Neuronal stem cell (in vitro differentiated cells): ENCODE measurements around the gene PTPRM.
A peak's percentile ranks its signal among the peaks of the same experiment; 100 is the strongest.

ENCODE experiments used
- DNase-seq: peaks from one replicate; pipeline ENCODE4 v3.0.0-alpha.2; 2013; ENCODE audit warnings: low spot score
- H2AFZ ChIP-seq: one replicate; pipeline ENCODE4 v1.6.1; 2013; ENCODE audit warnings: mild to moderate bottlenecking, low read length, inconsistent platforms
- H2AK5ac ChIP-seq: 2 replicates; pipeline ENCODE4 v1.6.1; 2013; ENCODE audit warnings: low read depth, mild to moderate bottlenecking, inconsistent platforms, low read length, moderate library complexity, mixed read lengths
- H2BK120ac ChIP-seq: 2 replicates; pipeline ENCODE4 v1.6.1; 2013; ENCODE audit warnings: low read depth, mild to moderate bottlenecking, inconsistent platforms, low read length, moderate library complexity, mixed read lengths
- H2BK12ac ChIP-seq: one replicate; pipeline ENCODE4 v1.6.1; 2013; ENCODE audit warnings: low read length, inconsistent platforms
- H2BK15ac ChIP-seq: 2 replicates; pipeline ENCODE4 v1.6.1; 2013; ENCODE audit warnings: mild to moderate bottlenecking, low read length, inconsistent platforms, mixed read lengths
- H2BK5ac ChIP-seq: one replicate; pipeline ENCODE4 v1.6.1; 2013; ENCODE audit warnings: inconsistent platforms, mild to moderate bottlenecking, low read length, moderate library complexity
- H3K14ac ChIP-seq: one replicate; pipeline ENCODE4 v1.6.1; 2013; ENCODE audit warnings: low read length, inconsistent platforms
- H3K18ac ChIP-seq: 2 replicates; pipeline ENCODE4 v1.6.1; 2013; ENCODE audit warnings: low read length, inconsistent platforms
- H3K23ac ChIP-seq: 2 replicates; pipeline ENCODE4 v1.6.1; 2013; ENCODE audit warnings: low read depth, mild to moderate bottlenecking, mixed read lengths, low read length, inconsistent platforms; ENCODE audit not compliant: poor library complexity
- H3K27ac ChIP-seq: replicated peaks from 3 replicates; pipeline ENCODE4 v1.5.1; 2013; ENCODE audit warnings: low read length, inconsistent platforms
- H3K27me3 ChIP-seq, 3 experiments: 2 replicates each; pipeline ENCODE4 v1.6.1; 2013; ENCODE audit warnings: low read length in 3 of 3, mild to moderate bottlenecking in 2 of 3, inconsistent platforms in 1 of 3, low read depth in 1 of 3, mixed read lengths in 1 of 3, moderate library complexity in 1 of 3; ENCODE audit not compliant: control insufficient read depth in 3 of 3, insufficient read depth in 3 of 3
- H3K36me3 ChIP-seq, 2 donors: replicated peaks in 1 of 2; 2 replicates each; pipeline ENCODE4 v1.6.1; 2013; ENCODE audit warnings: low read length in 2 of 2; ENCODE audit not compliant: control insufficient read depth in 2 of 2, insufficient read depth in 2 of 2
- H3K4ac ChIP-seq: 2 replicates; pipeline ENCODE4 v1.6.1; 2013; ENCODE audit warnings: inconsistent platforms, mild to moderate bottlenecking, low read length, moderate library complexity
- H3K4me1 ChIP-seq, 2 donors: 1 replicate in 1 of 2; 2 replicates in 1 of 2; pipeline ENCODE4 v1.6.1; 2013; ENCODE audit warnings: low read length in 2 of 2, low read depth in 1 of 2; ENCODE audit not compliant: control insufficient read depth in 2 of 2, insufficient read depth in 1 of 2
- H3K4me2 ChIP-seq: one replicate; pipeline ENCODE4 v1.6.1; 2013; ENCODE audit warnings: mild to moderate bottlenecking, low read length, inconsistent platforms; ENCODE audit not compliant: insufficient read depth, poor library complexity, severe bottlenecking
- H3K4me3 ChIP-seq, 2 donors: 2 replicates each; pipeline ENCODE4 v1.5.1; 2013; ENCODE audit warnings: low read length in 2 of 2, mild to moderate bottlenecking in 2 of 2, inconsistent platforms in 1 of 2, moderate library complexity in 1 of 2
- H3K79me1 ChIP-seq: one replicate; pipeline ENCODE4 v1.6.1; 2013; ENCODE audit warnings: low read depth, mild to moderate bottlenecking, inconsistent platforms, low read length, moderate library complexity
- H3K9ac ChIP-seq: one replicate; pipeline ENCODE4 v1.6.1; 2013; ENCODE audit warnings: mild to moderate bottlenecking, low read depth, low read length, inconsistent platforms; ENCODE audit not compliant: poor library complexity
- H3K9me3 ChIP-seq, 2 donors: replicated peaks in 1 of 2; 2 replicates each; pipeline versions ENCODE3 to v1.6.1; 2013; ENCODE audit warnings: low read length in 2 of 2, mild to moderate bottlenecking in 2 of 2, inconsistent platforms in 1 of 2, low read depth in 1 of 2, mixed read lengths in 1 of 2, moderate library complexity in 1 of 2; ENCODE audit not compliant: control insufficient read depth in 2 of 2, insufficient read depth in 1 of 2
- H4K8ac ChIP-seq: one replicate; pipeline ENCODE4 v1.6.1; 2013; ENCODE audit warnings: low read depth, mild to moderate bottlenecking, inconsistent platforms, low read length, moderate library complexity
- H4K91ac ChIP-seq: one replicate; pipeline ENCODE4 v1.6.1; 2013; ENCODE audit warnings: low read length, low read depth, mild to moderate bottlenecking, inconsistent platforms; ENCODE audit not compliant: poor library complexity
- WGBS, 2 donors: extraction: QIAGEN DNeasy Blood & Tissue Kit; methylation state at CpG; one replicate each; pipeline ENCODE4 v1.1.7; 2013; ENCODE audit warnings: missing lambda C conversion rate in 2 of 2, mixed read lengths in 1 of 2; ENCODE audit not compliant: insufficient read length in 2 of 2, insufficient replicate concordance in 1 of 2; ENCODE audit errors: extremely low coverage in 2 of 2; 5-methylcytosine and 5-hydroxymethylcytosine counted together

The PTPRM gene

GRCh38 chr18:7618891-7619442, 51.9 kb downstream of the PTPRM start:
- Histone ChIP-seq H3K79me1 (no peaks in the 10 kb centered on the region), H2AFZ (no peak overlapping the region), H3K27ac (peak overlapping the region; percentile 33), H3K36me3 (no peaks in the 10 kb centered on the region), H3K9ac (no peak overlapping the region), H3K14ac (no peak overlapping the region), H3K9me3 (peaks cover 0 to 3% of the 10 kb centered on the region in 2 donors), H3K4me3 (no peak overlapping the region), H2AK5ac (no peak overlapping the region), H4K8ac (no peak overlapping the region), H2BK15ac (no peak overlapping the region), H2BK5ac (no peak overlapping the region), H3K4ac (no peak overlapping the region), H2BK120ac (no peak overlapping the region), H3K23ac (no peak overlapping the region), H3K18ac (no peak overlapping the region), H4K91ac (no peak overlapping the region), H3K4me1 (peaks cover 2 to 16% of the 10 kb centered on the region in 2 donors), H3K27me3 (no peaks in the 10 kb centered on the region), H3K4me2 (no peak overlapping the region), H2BK12ac (no peak overlapping the region)
- peak; percentile 39 for DNase-seq
- no CpG with 5 or more reads among the region's 3 CpGs for WGBS, 2 donors

- WGBS, 2 donors, result no CpG with 5 or more reads among the region's 7 CpGs
- H2BK12ac ChIP-seq, result no peak overlapping the region
- DNase-seq, result no peak
- H2BK120ac ChIP-seq, result no peak overlapping the region
- no peak overlapping the region for H3K23ac ChIP-seq
- no peak overlapping the region for H4K91ac ChIP-seq
- H3K18ac ChIP-seq, result no peak overlapping the region
- H3K9ac ChIP-seq, result no peak overlapping the region
- peaks cover 2 to 16% of the 10 kb centered on the region in 2 donors for H3K4me1 ChIP-seq
- H3K4ac ChIP-seq, result no peak overlapping the region
- no peak overlapping the region for H4K8ac ChIP-seq
- no peaks in the 10 kb centered on the region for H3K27me3 ChIP-seq
- no peak overlapping the region for H3K27ac ChIP-seq
- no peak overlapping the region for H3K4me2 ChIP-seq
- H3K36me3 ChIP-seq, result no peaks in the 10 kb centered on the region
- no peaks in the 10 kb centered on the region for H3K79me1 ChIP-seq
- no peak overlapping the region for H2BK15ac ChIP-seq
- peaks cover 0 to 3% of the 10 kb centered on the region in 2 donors for H3K9me3 ChIP-seq
- no peak overlapping the region for H3K14ac ChIP-seq
- H2BK5ac ChIP-seq, result no peak overlapping the region
- H3K4me3 ChIP-seq, result no peak overlapping the region
- no peak overlapping the region for H2AK5ac ChIP-seq
- H2AFZ ChIP-seq, result no peak overlapping the region
These were observed 52.6 kb downstream of the PTPRM start for GRCh38 chr18:7619676-7620075.

- Histone ChIP-seq H2BK12ac (no peak overlapping the region), H3K4me3 (no peak overlapping the region), H3K79me1 (no peaks in the 10 kb centered on the region), H3K27me3 (no peaks in the 10 kb centered on the region), H3K9ac (no peak overlapping the region), H3K4me2 (no peak overlapping the region), H2BK15ac (no peak overlapping the region), H2BK5ac (no peak overlapping the region), H4K91ac (no peak overlapping the region), H3K4me1 (peaks cover 2 to 16% of the 10 kb centered on the region in 2 donors), H4K8ac (no peak overlapping the region), H2AFZ (no peak overlapping the region), H2AK5ac (peak overlapping the region; percentile 76), H3K18ac (no peak overlapping the region), H3K14ac (no peak overlapping the region), H2BK120ac (no peak overlapping the region), H3K36me3 (no peaks in the 10 kb centered on the region), H3K27ac (no peak overlapping the region), H3K23ac (no peak overlapping the region), H3K9me3 (no peaks in the 10 kb centered on the region), H3K4ac (no peak overlapping the region)
- no peak for DNase-seq
These were observed 55.6 kb downstream of the PTPRM start for GRCh38 chr18:7622721-7623120.

- H3K4ac ChIP-seq, result no peak overlapping the region
- no peak overlapping the region for H3K23ac ChIP-seq
- H3K27me3 ChIP-seq, result no peaks in the 10 kb centered on the region
- no peak overlapping the region for H2BK12ac ChIP-seq
- H4K91ac ChIP-seq, result no peak overlapping the region
- H2BK120ac ChIP-seq, result no peak overlapping the region
- H2BK15ac ChIP-seq, result no peak overlapping the region
- H2AK5ac ChIP-seq, result no peak overlapping the region
- peaks cover 0 to 13% of the 10 kb centered on the region in 2 donors for H3K4me1 ChIP-seq
- no peak overlapping the region for H3K4me3 ChIP-seq
- no peak overlapping the region for H2AFZ ChIP-seq
- no peaks in the 10 kb centered on the region for H3K36me3 ChIP-seq
- no peaks in the 10 kb centered on the region for H3K79me1 ChIP-seq
- H3K9ac ChIP-seq, result no peak overlapping the region
- no peak overlapping the region for H3K4me2 ChIP-seq
- no peaks in the 10 kb centered on the region for H3K9me3 ChIP-seq
- H4K8ac ChIP-seq, result no peak overlapping the region
- H2BK5ac ChIP-seq, result no peak overlapping the region
- no peak overlapping the region for H3K27ac ChIP-seq
- no CpG with 5 or more reads among the region's 1 CpG for WGBS, 2 donors
- no peak overlapping the region for H3K18ac ChIP-seq
- no peak for DNase-seq
- H3K14ac ChIP-seq, result no peak overlapping the region
These were observed 56.6 kb downstream of the PTPRM start for GRCh38 chr18:7623681-7624080.
